ENCODE results near the gene ALK.

GRCh38 chr2:29931818-29932217, 10.4 kb upstream of the ALK start:
- TF ChIP-seq, protein P1, sequence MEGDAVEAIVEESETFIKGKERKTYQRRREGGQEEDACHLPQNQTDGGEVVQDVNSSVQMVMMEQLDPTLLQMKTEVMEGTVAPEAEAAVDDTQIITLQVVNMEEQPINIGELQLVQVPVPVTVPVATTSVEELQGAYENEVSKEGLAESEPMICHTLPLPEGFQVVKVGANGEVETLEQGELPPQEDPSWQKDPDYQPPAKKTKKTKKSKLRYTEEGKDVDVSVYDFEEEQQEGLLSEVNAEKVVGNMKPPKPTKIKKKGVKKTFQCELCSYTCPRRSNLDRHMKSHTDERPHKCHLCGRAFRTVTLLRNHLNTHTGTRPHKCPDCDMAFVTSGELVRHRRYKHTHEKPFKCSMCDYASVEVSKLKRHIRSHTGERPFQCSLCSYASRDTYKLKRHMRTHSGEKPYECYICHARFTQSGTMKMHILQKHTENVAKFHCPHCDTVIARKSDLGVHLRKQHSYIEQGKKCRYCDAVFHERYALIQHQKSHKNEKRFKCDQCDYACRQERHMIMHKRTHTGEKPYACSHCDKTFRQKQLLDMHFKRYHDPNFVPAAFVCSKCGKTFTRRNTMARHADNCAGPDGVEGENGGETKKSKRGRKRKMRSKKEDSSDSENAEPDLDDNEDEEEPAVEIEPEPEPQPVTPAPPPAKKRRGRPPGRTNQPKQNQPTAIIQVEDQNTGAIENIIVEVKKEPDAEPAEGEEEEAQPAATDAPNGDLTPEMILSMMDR (IDR thresholded peaks at IDR 0.05), result no peak
- TF ChIP-seq POLR2A (IDR thresholded peaks at IDR 0.05), result no peak

All from sigmoid colon (tissue), 3 donors.